Caco-2 (cell line): ENCODE results near the gene SNAI1. TPM values are rescaled to one million over a fixed set of nuclear protein-coding genes. Genes with fewer than 3 reads are reported as not detected.

ENCODE experiments used
- BruUV-seq: library from RNA; stranded (reverse); fragments of 400-500 nt; replicated peaks from 2 replicates; lab custom pipeline; 2021; lab: Mats Ljungman, UMichigan
- CTCF ChIA-PET: fragments of 300-600 bp; sonication (Branson Sonifier 250); formaldehyde crosslinking; loops from one replicate; lab custom pipeline; 2022; ENCODE audit warnings: antibody characterized with exemption; lab: Charles Lee
- POLR2A ChIA-PET: fragments of 300-600 bp; sonication (Branson Sonifier 250); formaldehyde crosslinking; loops from one replicate; lab custom pipeline; 2022; ENCODE audit warnings: antibody characterized with exemption; lab: Charles Lee
- DNase-seq, 2 experiments: peaks; one replicate each; pipeline versions ENCODE4 v3.0.0 to v3.0.0-alpha.2; 2020 to 2022
- H3K27me3 ChIP-seq: replicated peaks from 2 replicates; pipeline ENCODE4 v1.6.0; 2011; ENCODE audit warnings: low read length; ENCODE audit not compliant: control insufficient read depth, insufficient read depth
- H3K36me3 ChIP-seq: 2 replicates; pipeline ENCODE4 v1.5.1; 2011; ENCODE audit warnings: low read length; ENCODE audit not compliant: control insufficient read depth, insufficient read depth
- H3K4me1 ChIP-seq: fragments of 250-450 bp; sonication (Bioruptor Pico); 2 replicates; pipeline ENCODE4 v1.5.1; 2020; ENCODE audit warnings: mild to moderate bottlenecking
- H3K4me3 ChIP-seq: 2 replicates; pipeline ENCODE4 v1.5.1; 2011; ENCODE audit warnings: low read depth, mild to moderate bottlenecking, control low read depth, low read length
- H3K9me3 ChIP-seq: fragments of 250-450 bp; sonication (Bioruptor Pico); 2 replicates; pipeline ENCODE4 v1.5.1; 2020; ENCODE audit warnings: mild to moderate bottlenecking, moderate library complexity
- H3K27ac Mint-ChIP-seq: one replicate; pipeline ENCODE4 v1.8.0; 2022; ENCODE audit warnings: mixed read lengths; ENCODE audit not compliant: unreplicated experiment
- H3K27me3 Mint-ChIP-seq: one replicate; pipeline ENCODE4 v1.8.0; 2022; ENCODE audit warnings: mixed read lengths; ENCODE audit not compliant: insufficient read depth, unreplicated experiment
- H3K36me3 Mint-ChIP-seq: one replicate; pipeline ENCODE4 v1.8.0; 2022; ENCODE audit warnings: mild to moderate bottlenecking, mixed read lengths; ENCODE audit not compliant: insufficient read depth, unreplicated experiment
- H3K4me1 Mint-ChIP-seq: one replicate; pipeline ENCODE4 v1.8.0; 2022; ENCODE audit warnings: low read depth, mixed read lengths; ENCODE audit not compliant: unreplicated experiment
- H3K4me3 Mint-ChIP-seq: one replicate; pipeline ENCODE4 v1.8.0; 2022; ENCODE audit warnings: mild to moderate bottlenecking, moderate library complexity, mixed read lengths; ENCODE audit not compliant: unreplicated experiment
- H3K9me3 Mint-ChIP-seq: one replicate; pipeline ENCODE4 v1.8.0; 2022; ENCODE audit warnings: mixed read lengths; ENCODE audit not compliant: unreplicated experiment
- CTCF ChIP-seq, 2 experiments: fragments of 200-600 bp in 1 of 2; IDR thresholded peaks; 1 replicate in 1 of 2; 2 replicates in 1 of 2; pipeline versions ENCODE4 v1.5.1 to v1.8.0; 2011 to 2022; ENCODE audit warnings: antibody characterized with exemption in 1 of 2, control low read depth in 1 of 2, inconsistent platforms in 1 of 2, low read depth in 1 of 2, low read length in 1 of 2, mild to moderate bottlenecking in 1 of 2, moderate library complexity in 1 of 2; ENCODE audit not compliant: insufficient read depth in 1 of 2, severe bottlenecking in 1 of 2, unreplicated experiment in 1 of 2
- intact Hi-C: fragments of 100-400 bp; cut with micrococcal nuclease; formaldehyde crosslinking; loops from one replicate; pipeline ENCODE4 v1.10.0; 2022; ENCODE audit not compliant: unreplicated experiment
- total RNA-seq: library from RNA; stranded (reverse); gene quantifications from 2 replicates; pipeline ENCODE4 v1.2.3, GENCODE V29; 2022

The SNAI1 gene
- total RNA-seq, 1 experiment from 2014 or later = 10.9 TPM

- Histone ChIP-seq H3K4me3 (no peak overlapping the region), H3K9me3 (no peaks in the 10 kb centered on the region), H3K4me1 (peaks cover 5% of the 10 kb centered on the region; the same call in 1 of the 2 replicates), H3K27me3 (no peaks in the 10 kb centered on the region), H3K36me3 (no peaks in the 10 kb centered on the region)
- H3K27me3 Mint-ChIP-seq = no peaks in the 10 kb centered on the region
- no peaks in the 10 kb centered on the region for H3K36me3 Mint-ChIP-seq
- ChIA-PET POLR2A (no interaction called here), CTCF (interaction anchor here (2.0 kb wide), 1 partner anchor 24 kb away, joined by 7 read pairs; no protein-coding TSS in a partner anchor)
- H3K27ac Mint-ChIP-seq = no peak overlapping the region
- intact Hi-C loops = no loop called here
- no peaks in the 10 kb centered on the region for H3K9me3 Mint-ChIP-seq
- no peak for TF ChIP-seq CTCF (IDR thresholded peaks at IDR 0.05; ENCODE audit: insufficient read depth in 1 of 2, low read depth in 1 of 2, low read length in 1 of 2, severe bottlenecking in 1 of 2, unreplicated experiment in 1 of 2)
- H3K4me3 Mint-ChIP-seq = no peak overlapping the region
- peaks cover 6% of the 10 kb centered on the region for H3K4me1 Mint-ChIP-seq
- no peak for DNase-seq
- no TSS peak for BruUV-seq
Measured at GRCh38 chr20:50003253-50003656, 20.5 kb downstream of the SNAI1 start.

- H3K4me1 Mint-ChIP-seq = peaks cover 6% of the 10 kb centered on the region
- DNase-seq = no peak
- Histone ChIP-seq H3K9me3 (no peaks in the 10 kb centered on the region), H3K36me3 (no peaks in the 10 kb centered on the region), H3K4me3 (no peak overlapping the region), H3K4me1 (peaks cover 5% of the 10 kb centered on the region; the same call in 1 of the 2 replicates), H3K27me3 (no peaks in the 10 kb centered on the region)
- TF ChIP-seq CTCF (IDR thresholded peaks at IDR 0.05; ENCODE audit: insufficient read depth in 1 of 2, low read depth in 1 of 2, low read length in 1 of 2, severe bottlenecking in 1 of 2, unreplicated experiment in 1 of 2) = no peak
- H3K9me3 Mint-ChIP-seq = no peaks in the 10 kb centered on the region
- ChIA-PET CTCF (interaction anchor here (0.7 to 2.0 kb wide), 2 partner anchors 25 to 67 kb away, joined by 4 to 7 read pairs; no protein-coding TSS in a partner anchor), POLR2A (no interaction called here)
- no peak overlapping the region for H3K4me3 Mint-ChIP-seq
- H3K27ac Mint-ChIP-seq = no peak overlapping the region
- no peaks in the 10 kb centered on the region for H3K36me3 Mint-ChIP-seq
- intact Hi-C loops = no loop called here
- no peaks in the 10 kb centered on the region for H3K27me3 Mint-ChIP-seq
- no TSS peak for BruUV-seq
Measured at GRCh38 chr20:50004229-50004628, 21.4 kb downstream of the SNAI1 start.

GRCh38 chr20:50005471-50005981 is 22.7 kb downstream of the SNAI1 start:
- H3K4me3 Mint-ChIP-seq = no peak overlapping the region
- H3K4me1 Mint-ChIP-seq = peaks cover 6% of the 10 kb centered on the region
- H3K36me3 ChIP-seq = no peaks in the 10 kb centered on the region
- intact Hi-C loops = no loop called here
- H3K9me3 Mint-ChIP-seq = no peaks in the 10 kb centered on the region
- H3K36me3 Mint-ChIP-seq = no peaks in the 10 kb centered on the region
- no TSS peak for BruUV-seq
- no peak for DNase-seq
- no peaks in the 10 kb centered on the region for H3K27me3 ChIP-seq
- POLR2A ChIA-PET = interaction anchor here (0.6 kb wide), 1 partner anchor 71 kb away, joined by 10 read pairs; no protein-coding TSS in a partner anchor
- no peaks in the 10 kb centered on the region for H3K27me3 Mint-ChIP-seq
- no peak overlapping the region for H3K27ac Mint-ChIP-seq
- CTCF ChIA-PET = interaction anchor here (0.7 to 1.0 kb wide), 2 partner anchors 66 to 105 kb away, joined by 3 to 4 read pairs; no protein-coding TSS in a partner anchor
- no peak overlapping the region for H3K4me3 ChIP-seq
- H3K4me1 ChIP-seq = peaks cover 4% of the 10 kb centered on the region; the same call in 1 of the 2 replicates
- no peaks in the 10 kb centered on the region for H3K9me3 ChIP-seq
- TF ChIP-seq CTCF (IDR thresholded peaks at IDR 0.05; ENCODE audit: insufficient read depth in 1 of 2, low read depth in 1 of 2, low read length in 1 of 2, severe bottlenecking in 1 of 2, unreplicated experiment in 1 of 2) = no peak
